ENCODE results near the gene SLC27A2.

DNA sequence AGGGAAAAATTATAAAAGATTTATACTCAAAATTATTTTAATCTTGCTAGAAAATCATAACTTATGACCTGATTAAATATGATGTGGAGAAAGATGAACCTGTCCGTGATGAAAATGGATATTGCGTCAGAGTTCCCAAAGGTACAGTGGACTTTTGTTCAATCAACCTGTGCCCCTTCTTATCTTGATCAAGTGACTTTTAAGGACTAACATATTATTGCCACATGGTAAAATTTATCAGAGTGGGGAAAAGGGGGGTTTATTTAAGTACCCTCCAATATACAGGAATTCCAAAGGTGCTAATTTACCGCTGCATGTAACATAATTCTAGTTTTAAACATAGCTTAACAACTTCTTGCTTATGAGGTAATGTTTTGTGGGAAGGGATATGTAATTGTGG, 43.9 kb downstream of the SLC27A2 start:
- no peak for TF ChIP-seq POLR2AphosphoS5 (IDR thresholded peaks at IDR 0.05; ENCODE audit: low read depth, low read length)
- no peak for TF ChIP-seq POLR2A (IDR thresholded peaks at IDR 0.05; ENCODE audit: low read depth, low read length)
- no peak for TF ChIP-seq TAF1 (IDR thresholded peaks at IDR 0.05; ENCODE audit: borderline replicate concordance, low read depth, low read length)

Measured in GM12892 (cell line).